ENCODE results near the gene CHN2.

CHN2 gene

DNA sequence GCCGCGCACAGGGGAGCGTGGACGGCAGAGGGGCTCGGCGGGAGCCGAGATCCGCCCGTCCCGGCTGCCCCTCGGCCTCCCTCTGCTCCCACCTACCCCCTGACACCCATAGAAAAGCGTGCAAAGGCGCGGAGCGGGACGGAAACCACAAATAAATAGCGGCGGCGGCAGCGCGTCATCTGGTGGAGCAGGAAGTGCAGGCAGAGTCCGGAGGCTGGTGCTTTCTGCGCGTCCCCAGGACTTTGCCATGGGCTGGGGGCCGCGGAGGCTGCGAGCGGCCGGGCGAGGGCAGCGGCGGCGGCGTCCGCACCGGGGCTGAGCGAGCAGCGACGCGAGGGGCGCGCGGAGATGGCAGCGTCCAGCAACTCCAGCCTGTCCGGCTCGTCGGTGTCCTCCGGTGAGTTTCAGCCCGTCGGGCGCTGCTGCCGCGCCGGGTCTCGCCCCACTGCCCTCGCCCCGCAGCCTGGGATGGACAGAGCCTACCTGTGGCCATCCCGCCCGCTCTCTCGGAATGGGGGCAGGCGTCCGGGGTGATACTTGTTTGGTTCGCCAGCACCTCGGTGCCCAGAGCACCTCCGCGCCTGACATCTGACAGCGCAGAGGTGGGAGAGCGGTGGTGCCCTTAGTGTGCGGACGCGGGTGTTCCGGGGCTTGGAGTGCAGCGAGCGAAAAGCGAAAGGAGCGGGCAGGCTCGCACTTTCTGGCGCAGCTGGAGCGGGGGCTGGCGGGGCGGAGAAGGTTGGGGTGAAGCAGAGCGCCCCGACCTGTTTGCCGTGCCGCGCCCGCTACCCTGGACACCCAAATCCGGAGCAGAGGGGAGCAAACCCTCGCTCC lies at the start of gene CHN2:
Gene CHN2, plus strand, starts transcription at position 182 of the 834 bp plus-strand sequence.
- DNase-seq, result peak; percentile 58 to 65

DNA sequence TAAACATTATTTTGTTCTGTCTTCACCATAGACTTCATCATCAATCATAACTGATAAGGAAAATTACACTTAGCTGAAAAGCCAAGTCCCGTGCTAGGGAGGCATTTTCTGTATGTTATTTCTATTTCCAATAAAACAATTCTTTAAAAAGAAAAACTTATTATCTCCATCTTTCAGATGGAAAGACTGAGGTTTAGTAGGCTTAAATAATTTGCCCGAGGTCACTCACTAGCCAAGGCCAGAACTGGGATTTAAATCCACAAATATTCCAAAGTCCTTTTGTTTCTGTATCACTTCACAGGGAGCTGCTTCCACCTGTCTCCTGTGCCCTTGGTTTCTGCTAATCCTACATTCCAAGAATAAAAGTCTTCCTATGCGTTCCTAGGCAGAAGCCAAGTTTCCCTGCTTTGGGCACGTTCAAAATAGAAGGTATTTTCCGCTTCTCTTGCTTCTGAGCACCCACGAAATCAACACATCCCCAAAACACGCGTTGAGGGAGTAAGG lies 49.0 kb upstream of the CHN2 start:
- no peak for DNase-seq

DNA sequence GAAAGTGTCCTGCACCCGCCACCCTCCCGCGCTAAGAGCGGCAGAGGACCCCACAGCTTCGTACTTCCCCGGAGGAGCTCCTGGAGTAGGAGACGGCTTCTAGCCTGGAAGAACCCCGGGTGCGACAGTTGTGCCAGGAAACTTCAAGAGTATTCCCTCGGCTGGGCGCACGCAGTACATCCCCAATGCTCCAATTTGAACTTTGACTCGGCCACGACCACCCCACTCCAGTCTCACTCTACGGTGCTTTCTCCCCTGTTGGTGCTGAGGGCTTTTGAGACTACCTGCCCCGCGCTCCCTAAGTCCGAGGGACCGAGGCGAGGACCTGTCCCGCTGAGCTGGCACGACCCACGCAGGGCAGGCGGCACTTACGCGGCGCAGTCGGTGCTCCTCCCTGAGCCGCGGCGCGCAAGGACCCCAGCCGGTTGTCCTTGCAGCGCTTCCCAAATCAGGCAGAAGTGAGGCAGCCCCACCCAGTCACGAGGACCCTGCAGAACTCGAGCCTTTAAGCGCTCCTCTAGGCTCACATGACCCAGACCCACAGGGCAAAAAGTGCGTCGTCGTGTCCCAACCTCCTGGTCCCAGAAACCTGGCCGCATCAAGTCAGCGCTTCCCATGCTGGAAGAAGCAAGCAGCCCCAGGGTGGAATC lies 48.4 kb upstream of the CHN2 start, which contains the start of gene CPVL:
Gene CPVL, minus strand, starts transcription at position 481 of the 650 bp plus-strand sequence. CDS start 25,476 bp downstream, outside the sequence.
- DNase-seq, result peak in 1 of 2 donors; percentile 48

DNA sequence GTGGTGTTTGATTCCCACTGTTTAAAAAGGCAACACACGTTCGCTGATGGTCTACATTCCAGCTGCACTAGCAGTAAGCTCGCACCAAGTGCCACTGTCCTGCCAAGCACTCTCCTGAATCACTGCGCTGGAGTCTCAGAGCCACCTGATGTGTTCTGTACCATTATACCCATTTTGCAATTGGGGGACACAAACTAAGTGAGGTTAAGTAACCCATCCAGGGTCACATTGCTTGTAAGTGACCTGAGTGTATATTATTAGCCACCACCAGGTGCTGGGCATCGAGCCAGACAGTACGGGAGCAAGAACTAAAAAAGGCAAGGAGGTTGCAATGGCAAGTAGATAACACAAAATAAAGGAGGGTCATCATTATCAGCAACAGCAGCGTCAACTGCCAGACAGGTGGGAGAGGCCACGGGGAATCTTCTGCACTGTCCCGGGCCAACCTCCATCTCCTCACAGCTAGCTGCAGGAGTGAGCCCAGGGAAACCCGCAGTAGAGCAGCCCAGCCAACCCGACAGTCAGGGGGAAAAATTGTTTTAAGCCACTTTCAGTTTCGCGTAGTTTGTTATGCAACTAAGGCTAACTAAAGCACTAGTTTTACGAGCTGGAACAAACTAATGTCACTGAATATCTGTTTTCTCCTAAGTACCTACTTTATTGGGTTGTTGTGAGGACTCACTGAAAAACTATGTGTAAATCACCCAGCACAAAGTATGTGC lies 47.5 kb upstream of the CHN2 start:
- DNase-seq, result no peak

DNA sequence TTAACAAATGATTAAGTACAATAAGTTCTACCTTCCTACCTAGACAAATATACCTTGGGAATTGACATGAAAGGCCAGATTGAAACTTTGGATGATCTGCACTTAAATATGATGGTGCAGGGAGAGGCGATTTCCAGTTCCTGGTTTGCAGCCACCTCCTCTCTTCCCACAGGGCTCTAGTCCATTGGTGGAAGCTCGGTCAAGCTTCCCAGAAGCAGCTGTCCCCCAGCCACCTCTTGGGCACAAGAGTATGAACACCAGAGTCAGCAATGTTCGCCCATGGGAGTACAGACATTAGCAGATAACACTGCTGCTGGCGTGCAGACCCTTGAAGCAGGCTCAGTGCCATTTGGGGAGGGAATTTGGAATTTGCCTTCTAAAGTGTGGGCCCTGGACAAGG lies 46.8 kb upstream of the CHN2 start:
- DNase-seq, result no peak

DNA sequence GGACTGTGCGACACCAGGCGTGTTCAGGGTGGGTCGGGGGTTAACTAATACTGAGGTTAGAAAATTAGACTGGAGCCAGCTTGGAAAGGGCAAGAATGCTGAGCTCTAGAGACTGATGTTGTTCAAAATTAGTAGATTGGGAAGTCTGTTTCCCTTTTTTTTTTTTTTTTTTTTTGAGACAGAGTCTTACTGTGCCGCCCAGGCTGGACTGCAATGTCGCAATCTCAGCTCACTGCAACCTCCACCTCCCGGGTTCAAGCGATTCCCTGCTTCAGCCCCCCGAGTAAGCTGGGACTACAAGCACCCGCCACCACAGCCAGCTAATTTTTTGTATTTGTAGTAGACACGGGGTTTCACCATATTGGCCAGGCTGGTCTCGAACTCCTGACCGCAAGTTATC lies 45.5 kb upstream of the CHN2 start:
- DNase-seq, result no peak

DNA sequence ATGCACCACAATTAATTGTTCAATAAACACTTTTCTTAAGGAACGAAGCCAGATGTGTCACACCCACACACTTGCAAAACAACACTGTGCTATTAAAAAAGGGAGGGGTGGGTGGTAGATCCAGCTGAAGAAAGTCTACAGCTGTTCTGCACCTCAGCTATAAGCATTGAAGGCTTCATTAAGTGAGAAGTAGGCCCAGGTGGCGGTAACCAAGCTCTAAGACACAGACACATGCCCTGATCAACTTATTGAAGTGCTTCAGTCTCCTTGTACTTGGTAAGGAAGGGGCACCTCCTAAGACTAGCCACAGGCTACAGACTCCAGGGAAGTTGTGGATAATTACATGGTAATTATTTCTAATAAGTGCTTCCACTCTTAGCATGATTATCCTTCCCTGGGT lies 43.7 kb upstream of the CHN2 start:
- no peak for DNase-seq

DNA sequence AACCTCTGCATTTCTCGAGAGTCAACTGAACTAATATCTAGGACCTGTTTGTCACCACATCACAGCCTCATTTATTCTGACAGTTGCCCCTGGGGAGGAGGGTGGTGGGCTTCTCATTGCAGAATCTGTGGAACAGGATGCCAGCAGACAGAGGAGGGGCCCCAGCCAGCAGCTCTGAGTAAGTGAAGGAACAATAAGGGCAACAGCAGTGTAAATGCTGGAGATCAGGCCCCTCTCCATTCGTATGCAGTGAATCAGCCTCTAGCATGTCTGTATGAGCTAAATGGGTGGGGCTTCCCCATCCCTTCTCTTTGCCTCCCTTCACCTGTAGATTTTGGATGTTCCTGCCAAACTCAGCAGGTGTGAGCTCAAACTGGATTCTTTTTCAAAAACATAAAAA lies 40.5 kb upstream of the CHN2 start:
- DNase-seq, result no peak

DNA sequence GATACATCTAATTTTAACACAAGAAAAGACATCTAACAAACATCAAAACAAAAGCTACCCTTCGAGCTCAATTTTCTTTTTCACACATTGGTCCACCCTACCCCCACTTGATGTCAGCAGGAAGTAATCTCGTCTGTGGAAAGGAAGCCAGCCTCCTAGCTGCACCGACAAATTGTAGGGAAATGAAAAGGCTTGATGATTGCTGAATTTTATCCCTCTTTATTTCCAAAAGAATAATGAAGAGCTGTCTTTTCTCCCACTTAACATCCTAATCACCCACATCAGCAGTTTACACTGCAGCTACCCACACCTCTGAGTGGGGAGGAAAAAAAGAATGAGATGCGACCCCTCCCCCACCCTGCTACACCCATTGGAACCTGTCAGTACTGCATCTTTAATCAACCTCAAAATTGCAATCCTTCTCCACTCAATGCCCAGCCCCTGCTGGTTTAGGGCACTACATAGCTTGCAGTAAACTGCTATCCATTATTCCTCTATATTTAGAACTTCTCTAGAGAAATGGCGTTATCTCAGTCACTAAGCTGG lies 37.6 kb upstream of the CHN2 start:
- DNase-seq, result peak in 1 of 2 donors; percentile 15

DNA sequence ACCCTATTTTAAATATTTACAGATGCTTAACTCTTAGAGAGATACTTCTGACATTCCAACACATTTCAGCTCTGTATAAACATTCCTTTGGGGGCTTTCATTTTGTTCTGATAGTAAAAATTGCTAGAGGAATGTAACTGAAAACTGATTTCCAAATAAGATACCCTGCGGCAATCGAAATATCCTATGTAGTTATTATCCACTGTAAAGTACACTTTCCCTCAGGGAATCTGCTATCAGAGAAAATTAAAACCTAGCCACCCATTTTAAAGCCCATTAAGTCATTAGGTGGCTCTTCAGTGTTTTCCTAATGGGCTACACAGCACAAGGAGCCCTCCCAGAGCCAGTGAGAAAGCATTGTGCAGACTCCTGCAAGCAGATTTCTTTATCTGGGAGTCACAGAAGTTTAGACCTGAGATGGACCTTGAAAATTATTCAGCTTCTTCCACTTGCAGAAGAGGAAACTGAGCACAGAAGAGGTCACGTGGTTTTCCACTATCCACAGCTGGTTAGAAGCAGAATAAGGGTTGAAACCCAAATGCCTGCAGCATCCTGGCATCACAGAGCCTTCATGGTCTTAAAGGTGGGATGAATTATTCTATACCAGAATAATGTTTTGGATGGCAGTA lies 35.7 kb upstream of the CHN2 start:
- no peak for DNase-seq

DNA sequence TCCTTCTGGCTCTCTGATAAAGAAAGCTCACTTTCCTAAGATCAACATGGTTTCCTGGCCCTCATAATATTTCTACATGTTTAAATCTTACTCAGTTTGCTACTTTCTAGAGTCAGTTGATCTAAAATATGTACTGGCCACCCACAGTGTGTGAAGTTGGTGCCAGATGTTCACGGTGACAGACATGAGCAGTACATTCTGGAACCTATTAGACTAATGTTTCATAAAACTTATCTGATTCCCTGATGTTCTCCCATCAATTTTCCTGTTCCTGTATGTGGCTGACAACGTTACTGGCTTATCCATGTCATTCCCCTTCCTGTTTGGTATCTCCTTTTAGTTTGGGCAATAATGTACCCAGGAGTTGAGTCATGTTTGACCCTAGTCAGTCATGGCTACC lies 34.5 kb upstream of the CHN2 start:
- no peak for DNase-seq

DNA sequence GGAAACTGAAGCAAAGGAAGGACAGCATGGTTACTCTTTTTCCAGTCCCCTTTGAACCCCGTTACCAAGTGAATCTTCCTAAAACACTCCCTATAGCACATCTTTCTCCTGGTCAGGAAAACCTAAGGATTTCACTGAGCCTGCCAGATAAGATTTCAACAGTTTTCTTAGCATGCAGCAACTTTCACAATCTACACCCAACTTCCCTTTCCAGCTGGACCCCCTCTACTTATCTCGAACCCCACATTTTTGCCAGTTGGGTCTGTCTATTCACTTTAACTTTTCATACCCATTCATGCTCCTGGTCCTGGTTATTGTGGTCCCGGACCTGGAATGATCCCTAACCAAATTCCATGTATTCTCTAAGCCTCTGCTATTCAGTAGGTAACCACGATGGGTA lies 33.3 kb upstream of the CHN2 start:
- DNase-seq, result no peak

DNA sequence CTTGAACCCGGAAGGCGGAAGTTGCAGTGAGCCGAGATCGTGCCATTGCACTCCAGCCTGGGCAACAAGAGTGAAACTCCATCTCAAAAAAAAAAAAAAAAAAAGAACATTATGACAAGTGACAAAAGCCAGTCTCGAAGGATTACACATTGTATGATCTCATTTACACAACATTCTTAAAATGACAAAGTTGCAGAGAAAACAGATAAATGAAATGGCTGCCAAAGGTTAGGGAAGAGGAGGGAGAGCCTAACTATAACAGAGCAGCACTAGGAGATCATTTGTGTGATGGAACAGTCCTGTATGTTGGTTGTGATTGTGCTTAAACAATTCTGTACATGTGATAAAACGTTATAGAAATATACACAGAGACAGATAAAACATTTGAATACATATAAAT lies 32.0 kb upstream of the CHN2 start:
- no peak for DNase-seq

DNA sequence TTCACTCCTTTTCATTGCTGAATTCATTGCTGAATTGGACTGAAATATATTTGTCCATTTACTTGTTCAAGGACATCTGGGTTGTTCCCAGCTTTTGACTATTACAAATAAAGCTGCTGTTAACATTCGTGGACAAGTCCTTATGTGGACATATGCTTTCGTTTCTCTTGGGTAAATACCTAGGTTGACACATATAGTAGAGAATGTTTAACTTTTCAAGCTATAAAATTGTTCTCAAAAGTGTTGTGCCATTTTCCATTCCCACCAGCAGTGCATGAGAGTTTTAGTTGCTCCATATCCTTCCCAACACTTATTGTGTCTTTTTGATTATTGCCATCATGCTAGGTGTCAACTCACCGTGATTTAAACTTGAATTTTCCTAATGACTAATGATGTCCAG lies 30.7 kb upstream of the CHN2 start:
- no peak for DNase-seq

DNA sequence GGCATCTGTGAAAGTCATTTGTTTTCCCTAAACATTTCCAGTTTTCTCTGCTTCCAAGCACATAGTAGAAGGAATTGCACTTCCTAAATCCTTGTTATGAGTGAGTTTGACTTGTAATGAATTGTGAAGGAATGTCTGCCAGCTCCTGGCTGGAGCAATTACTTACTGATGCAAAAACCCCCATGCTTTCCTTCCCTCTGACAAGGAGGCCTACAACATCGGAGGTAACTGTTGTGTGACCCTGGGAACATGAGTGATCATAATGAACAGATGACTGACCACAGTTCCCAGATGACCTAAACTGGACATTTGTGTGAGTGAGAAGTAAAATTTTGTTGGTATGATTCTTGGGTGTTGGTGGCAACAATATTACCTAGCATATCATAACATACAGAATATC lies 26.9 kb upstream of the CHN2 start:
- no peak for DNase-seq

DNA sequence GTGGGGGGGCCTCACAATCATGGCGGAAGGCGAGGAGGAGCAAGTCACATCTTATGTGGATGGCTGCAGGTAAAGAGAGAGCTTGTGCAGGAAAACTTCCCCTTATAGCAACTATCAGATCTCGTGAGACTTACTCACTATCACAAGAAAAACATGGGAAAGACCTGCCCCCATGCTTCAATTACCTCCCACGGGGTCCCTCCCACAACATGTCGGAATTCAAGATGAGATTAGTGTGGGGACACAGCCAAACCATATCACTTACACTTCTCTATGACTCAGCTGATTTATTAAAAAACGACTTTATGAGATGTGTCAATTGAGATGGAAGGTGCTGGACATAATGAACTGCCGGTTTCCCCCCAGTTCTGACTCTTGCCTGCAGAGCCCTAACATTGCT lies 23.8 kb upstream of the CHN2 start:
- no peak for DNase-seq

DNA sequence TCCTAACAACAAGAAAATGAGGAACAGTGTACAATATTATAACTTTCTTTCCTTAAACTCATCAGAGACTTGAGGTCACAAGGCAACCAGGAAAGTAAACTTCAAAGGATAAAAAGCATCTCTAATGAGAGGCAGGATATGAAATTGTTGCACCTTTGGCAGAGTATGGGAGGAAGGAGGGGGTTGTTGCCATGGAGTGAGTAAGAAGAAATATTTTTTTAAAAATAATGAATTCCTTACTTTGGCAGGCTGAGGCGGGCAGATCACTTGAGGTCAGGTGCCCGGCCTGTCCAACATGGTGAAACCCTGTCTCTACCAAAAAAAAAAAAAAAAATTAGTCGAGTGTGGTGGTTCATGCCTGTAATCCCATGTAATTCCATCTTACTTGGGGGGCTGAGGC lies 21.1 kb upstream of the CHN2 start:
- no peak for DNase-seq

DNA sequence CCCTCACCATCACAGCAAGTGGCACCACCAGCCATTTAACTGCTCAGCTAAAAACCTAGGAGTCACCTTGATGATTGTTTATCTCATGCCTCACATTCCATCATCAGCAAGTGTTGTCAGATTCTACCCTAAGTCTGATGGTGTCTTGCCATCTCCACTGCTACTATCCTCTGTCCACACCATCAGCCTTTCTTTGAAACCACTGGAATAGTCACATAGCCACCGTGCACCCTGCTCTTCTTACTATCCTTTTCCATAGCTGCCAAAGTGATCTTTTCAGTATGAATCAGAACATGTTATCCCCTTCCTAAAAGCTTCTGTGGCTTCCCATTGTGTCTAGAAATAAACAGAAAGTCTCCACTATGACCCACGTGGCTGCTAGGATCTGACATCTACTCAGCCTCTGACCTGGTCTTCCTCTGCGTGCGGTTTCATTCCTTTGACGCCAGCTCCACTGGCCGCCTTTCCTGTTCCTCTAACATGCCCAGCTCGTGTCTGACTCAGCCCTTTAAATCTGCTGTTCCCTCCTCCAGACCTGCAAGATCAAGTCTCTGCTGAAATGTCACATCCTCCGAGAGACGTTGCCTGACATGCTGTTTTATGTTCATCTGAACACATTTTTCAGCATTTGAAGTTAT lies 16.5 kb upstream of the CHN2 start:
- peak; percentile 12 to 64 for DNase-seq

DNA sequence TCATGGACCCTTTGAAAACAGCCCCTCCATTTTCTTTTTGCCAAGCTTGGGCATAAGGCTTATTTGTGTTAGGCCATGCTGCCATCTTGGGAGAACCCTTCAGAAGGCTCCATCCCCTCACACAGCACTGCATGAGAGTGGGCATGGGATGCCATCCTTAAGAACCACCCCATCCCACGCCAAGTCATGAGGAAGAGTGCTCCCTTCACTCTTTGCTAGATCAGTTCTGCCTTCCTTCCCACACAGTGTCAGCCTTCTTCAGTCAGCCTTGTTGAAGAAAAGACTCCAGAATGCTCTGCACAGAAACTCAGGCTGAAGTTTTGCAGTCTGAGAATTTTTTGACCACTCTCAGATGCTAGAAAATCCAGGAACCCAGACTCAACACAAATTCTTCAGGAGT lies 15.5 kb upstream of the CHN2 start:
- DNase-seq, result no peak

DNA sequence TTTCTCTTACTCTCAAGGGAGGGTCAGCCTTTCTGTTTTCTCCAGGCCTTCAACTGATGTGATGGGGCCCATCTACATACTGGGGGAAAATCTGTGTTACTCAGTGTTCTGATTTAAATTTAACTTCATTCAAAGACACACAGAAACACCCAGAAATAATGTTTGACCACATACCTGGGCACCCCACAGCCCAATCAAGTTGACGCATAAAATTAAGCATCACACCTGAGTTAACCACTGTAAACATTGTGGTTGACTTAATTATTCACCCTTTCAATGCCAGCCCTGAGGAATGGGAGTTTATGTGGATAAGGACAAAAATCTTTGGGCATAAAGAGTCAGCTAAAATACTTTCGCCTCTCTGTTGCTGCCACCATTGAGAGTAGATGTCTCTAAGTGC lies 10.0 kb upstream of the CHN2 start:
- DNase-seq, result no peak

DNA sequence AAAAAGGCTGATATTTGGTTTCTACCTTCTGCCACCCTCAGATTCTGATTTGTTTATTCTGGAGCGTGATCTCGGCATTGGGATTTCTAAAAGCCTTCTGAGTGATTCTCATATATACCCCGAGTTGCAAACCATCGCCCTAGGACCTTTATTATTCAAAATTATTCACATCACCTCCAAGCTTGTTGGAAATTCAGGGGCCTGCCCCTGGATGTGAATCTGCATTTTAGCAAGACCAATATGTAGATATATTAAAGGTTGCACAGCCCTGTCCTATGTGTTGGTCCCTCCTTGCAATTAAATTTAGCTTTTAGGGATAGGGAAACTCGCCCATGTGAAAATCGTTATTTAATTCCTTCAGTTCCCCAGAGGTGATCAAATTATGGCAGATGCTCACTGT lies 9.0 kb upstream of the CHN2 start:
- DNase-seq, result no peak

DNA sequence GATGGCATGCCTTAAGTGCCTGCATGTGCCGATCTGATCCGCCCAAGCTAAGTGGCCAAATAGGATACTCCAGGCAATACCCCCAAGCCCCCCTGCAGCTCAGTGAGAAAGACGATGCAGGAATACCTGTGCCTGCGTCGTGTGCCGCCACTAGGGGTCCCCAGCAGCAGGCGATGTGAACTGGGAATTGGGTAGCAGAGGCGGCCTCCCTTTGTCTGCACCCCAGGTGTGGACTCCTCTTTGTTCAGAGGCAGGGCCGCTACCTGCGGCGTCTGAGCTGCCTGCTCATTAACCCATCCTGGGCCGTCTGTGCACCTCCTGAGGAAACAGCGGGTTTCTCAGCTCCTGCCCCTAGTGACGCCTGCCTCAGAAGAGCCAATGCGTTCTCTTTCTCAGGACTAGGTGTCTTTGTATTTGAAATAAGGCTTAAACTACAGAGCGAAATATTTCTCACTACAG lies 4.8 kb upstream of the CHN2 start:
- DNase-seq, result peak; percentile 51 to 60
